Activated CD4-positive, alpha-beta memory T cell treated with anti-CD3 and anti-CD28 coated beads, Interleukin-2, amount 10 ng/mL, durations not matched to agents 7 days and 5 days (primary cell): Measurements from ENCODE around the gene IFNK. TPM values are rescaled to one million over a fixed set of nuclear protein-coding genes. Genes with fewer than 3 reads are reported as not detected.

Experiments used
- CTCF ChIA-PET: fragments of 350-600 bp; sonication (Branson Sonifier 250); formaldehyde crosslinking; loops from one replicate; lab custom pipeline; 2021; ENCODE audit warnings: antibody characterized with exemption, inconsistent platforms; lab: Charles Lee
- POLR2A ChIA-PET: fragments of 350-600 bp; sonication (Branson Sonifier 250); formaldehyde crosslinking; loops from one replicate; lab custom pipeline; 2021; ENCODE audit warnings: antibody characterized with exemption; lab: Charles Lee
- DNase-seq: peaks from one replicate; pipeline ENCODE4 v3.0.0-alpha.2; 2020
- H3K27ac Mint-ChIP-seq: one replicate; pipeline ENCODE4 v1.8.0; 2021; ENCODE audit warnings: mild to moderate bottlenecking, mixed read lengths
- H3K27me3 Mint-ChIP-seq: one replicate; pipeline ENCODE4 v1.8.0; 2021; ENCODE audit warnings: mixed read lengths
- H3K36me3 Mint-ChIP-seq: one replicate; pipeline ENCODE4 v1.8.0; 2021; ENCODE audit warnings: low read depth, mixed read lengths
- H3K4me1 Mint-ChIP-seq: one replicate; pipeline ENCODE4 v1.8.0; 2021; ENCODE audit warnings: mixed read lengths
- H3K4me3 Mint-ChIP-seq: one replicate; pipeline ENCODE4 v1.8.0; 2021; ENCODE audit warnings: mild to moderate bottlenecking, mixed read lengths
- H3K9me3 Mint-ChIP-seq: one replicate; pipeline ENCODE4 v1.8.0; 2021; ENCODE audit warnings: mixed read lengths
- total RNA-seq, 2 experiments: library from RNA; stranded (reverse); gene quantifications; one replicate each; pipeline ENCODE4 v1.2.3, GENCODE V29; 2021

Gene IFNK
- total RNA-seq, 2 experiments from 2014 or later: not detected

DNA sequence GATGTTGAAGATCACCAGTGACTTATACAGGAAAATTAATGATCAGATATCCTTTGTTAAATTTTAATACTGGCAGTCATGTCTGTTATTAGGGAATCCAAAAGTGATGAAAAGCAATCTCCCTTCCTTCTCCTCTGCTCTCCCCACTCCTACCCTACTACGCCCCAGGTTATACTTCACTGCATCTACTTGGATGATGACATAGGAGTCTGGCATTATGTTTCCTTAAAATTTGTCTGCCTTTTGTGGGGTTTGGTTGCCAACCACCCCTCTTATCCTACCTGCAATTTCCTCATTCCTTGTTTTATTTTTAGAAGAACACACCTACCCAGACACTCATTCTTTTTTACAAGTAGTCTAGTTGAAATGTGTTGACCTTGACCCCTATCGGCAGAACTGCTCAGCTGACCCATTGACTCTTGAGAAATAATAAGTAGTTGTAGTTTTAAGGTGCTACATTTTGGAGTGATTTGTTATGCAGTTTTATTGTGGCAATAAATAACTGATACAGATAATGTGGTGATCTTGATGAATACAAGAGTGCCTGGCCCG is 10.6 kb downstream of the IFNK start:
- H3K4me3 Mint-ChIP-seq: no peak overlapping the region
- POLR2A ChIA-PET: no interaction called here
- H3K27me3 Mint-ChIP-seq: peaks cover 11% of the 10 kb centered on the region

DNA sequence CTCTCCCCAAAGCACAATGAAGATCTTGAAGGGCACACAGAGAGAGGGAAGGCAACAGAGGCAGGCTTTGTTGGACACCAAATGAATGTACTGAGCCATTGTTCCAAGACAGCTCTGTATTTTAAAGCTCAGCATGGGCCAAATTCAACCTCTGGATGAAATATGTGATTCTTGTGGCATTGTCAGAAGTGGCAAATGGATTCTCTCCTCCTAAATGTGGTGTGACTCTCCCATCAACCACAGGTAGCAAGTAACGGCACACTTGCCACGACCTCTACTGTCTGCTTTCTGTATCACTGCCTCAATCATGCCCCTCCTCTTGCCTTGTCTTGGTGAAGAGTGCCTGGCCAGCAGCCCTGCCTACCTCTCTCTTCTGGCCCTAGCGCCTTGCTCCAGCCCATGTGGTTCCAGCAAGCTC is 11.6 kb downstream of the IFNK start:
- Mint-ChIP-seq H3K27ac (no peak overlapping the region), H3K36me3 (no peaks in the 10 kb centered on the region), H3K9me3 (no peaks in the 10 kb centered on the region), H3K4me3 (no peak overlapping the region), H3K4me1 (peaks cover 1% of the 10 kb centered on the region), H3K27me3 (peaks cover 7% of the 10 kb centered on the region)
- CTCF ChIA-PET: interaction anchor here (1.5 kb wide), 2 partner anchors 11 to 203 kb away, joined by 4 read pairs; no protein-coding TSS in a partner anchor
- no peak for DNase-seq
- POLR2A ChIA-PET: no interaction called here

More for the DNA sequence above, 10.6 kb downstream of the IFNK start:
- CTCF ChIA-PET: no interaction called here
- H3K27ac Mint-ChIP-seq: no peak overlapping the region
- H3K4me1 Mint-ChIP-seq: peaks cover 1% of the 10 kb centered on the region
- no peaks in the 10 kb centered on the region for H3K36me3 Mint-ChIP-seq
- no peak for DNase-seq
- H3K9me3 Mint-ChIP-seq: no peaks in the 10 kb centered on the region

DNA sequence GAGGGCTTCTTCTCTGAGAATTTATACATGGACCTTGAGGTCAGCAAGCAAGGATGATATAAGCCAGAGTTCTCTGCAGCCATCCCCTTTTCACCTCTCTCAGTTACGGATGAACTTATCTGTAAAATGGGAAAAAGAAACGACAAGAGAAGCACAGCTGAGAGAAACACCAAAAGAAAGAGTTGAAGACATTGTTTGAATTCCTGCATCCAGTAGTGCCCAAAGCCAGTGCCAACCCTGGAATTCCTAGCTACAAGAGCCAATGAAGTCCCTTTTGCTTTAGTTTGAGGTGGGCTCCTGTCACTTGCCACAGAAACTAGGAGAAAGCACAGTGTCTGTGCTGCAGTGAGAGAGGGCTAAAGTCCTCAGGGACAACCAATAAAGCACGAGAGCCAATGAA is 12.1 kb downstream of the IFNK start:
- Mint-ChIP-seq H3K36me3 (no peaks in the 10 kb centered on the region), H3K4me3 (no peak overlapping the region), H3K4me1 (peaks cover 1% of the 10 kb centered on the region), H3K27me3 (peaks cover 2% of the 10 kb centered on the region), H3K9me3 (no peaks in the 10 kb centered on the region), H3K27ac (no peak overlapping the region)
- ChIA-PET POLR2A (no interaction called here), CTCF (interaction anchor here (1.5 kb wide), 2 partner anchors 11 to 203 kb away, joined by 4 read pairs; no protein-coding TSS in a partner anchor)
- DNase-seq: no peak

DNA sequence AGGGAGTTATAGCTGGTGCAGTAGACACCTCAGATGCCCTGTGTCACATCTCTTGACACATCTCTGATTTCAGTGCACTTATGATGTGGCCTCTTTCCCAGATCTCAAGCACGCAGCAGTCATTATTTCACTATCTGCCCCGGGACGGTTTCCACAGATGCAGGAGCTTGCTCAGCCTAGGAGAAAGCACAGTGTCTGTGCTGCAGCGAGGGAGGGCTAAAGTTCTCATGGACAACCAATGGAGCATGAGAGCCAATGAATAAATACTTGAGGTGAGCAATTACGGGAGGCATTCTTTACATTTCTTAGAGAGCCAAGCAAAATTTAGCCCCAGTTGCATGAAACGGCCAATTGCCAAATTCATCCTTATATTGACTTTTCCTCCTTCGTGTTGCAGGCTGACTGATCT is 12.9 kb downstream of the IFNK start:
- no peak overlapping the region for H3K4me3 Mint-ChIP-seq
- H3K27ac Mint-ChIP-seq: no peak overlapping the region
- H3K36me3 Mint-ChIP-seq: no peaks in the 10 kb centered on the region
- H3K27me3 Mint-ChIP-seq: peaks cover 1% of the 10 kb centered on the region
- H3K4me1 Mint-ChIP-seq: peaks cover 1% of the 10 kb centered on the region
- DNase-seq: no peak
- CTCF ChIA-PET: interaction anchor here (1.0 to 1.5 kb wide), 2 partner anchors 10 to 204 kb away, joined by 4 to 6 read pairs; no protein-coding TSS in a partner anchor
- H3K9me3 Mint-ChIP-seq: no peaks in the 10 kb centered on the region
- POLR2A ChIA-PET: no interaction called here

DNA sequence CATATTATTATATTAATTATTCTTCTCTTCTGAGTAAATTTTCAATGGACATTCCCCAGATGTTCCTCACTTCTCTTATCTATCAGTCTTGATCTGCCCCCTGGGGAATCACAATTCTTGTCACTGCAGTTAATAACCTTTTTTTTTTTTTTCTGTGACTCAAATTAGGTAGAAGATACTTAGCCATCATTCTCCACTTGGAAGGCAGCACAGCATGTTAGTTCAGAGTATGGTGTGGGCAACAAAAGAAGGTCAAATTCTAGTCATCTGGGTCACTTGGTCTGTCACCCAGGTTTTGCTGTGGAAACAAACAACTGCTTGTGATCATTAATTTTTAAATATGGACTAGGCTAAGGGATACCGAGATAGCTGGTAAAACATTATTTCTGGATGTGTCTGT is 13.7 kb downstream of the IFNK start:
- Mint-ChIP-seq H3K27ac (no peak overlapping the region), H3K27me3 (peaks cover 1% of the 10 kb centered on the region), H3K4me3 (no peak overlapping the region), H3K4me1 (peaks cover 1% of the 10 kb centered on the region), H3K36me3 (no peaks in the 10 kb centered on the region), H3K9me3 (no peaks in the 10 kb centered on the region)
- DNase-seq: no peak
- CTCF ChIA-PET: interaction anchor here (1.0 to 2.2 kb wide), 2 partner anchors 8 to 205 kb away, joined by 6 to 11 read pairs; partner anchors contain the start of gene MOB3B
- POLR2A ChIA-PET: no interaction called here

DNA sequence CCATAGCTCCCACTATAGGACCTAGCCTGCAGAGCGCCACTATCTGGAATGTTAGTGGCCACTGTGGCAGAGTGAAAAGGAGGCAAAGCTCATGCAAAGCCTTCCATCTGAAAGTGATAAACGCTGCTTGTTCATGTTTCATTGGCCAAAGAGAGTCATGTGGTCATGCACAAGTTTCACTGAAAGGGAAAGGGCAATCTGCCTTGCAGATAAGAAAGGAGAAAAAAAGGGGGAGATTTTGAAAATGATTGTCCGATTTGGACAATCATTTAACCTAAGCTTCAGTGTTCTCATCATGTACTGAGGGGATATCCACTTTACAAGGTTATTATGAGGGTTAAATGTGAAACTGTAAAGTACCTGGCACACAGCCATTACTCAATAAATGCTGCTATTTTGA is 14.6 kb downstream of the IFNK start:
- H3K36me3 Mint-ChIP-seq: peaks cover 3% of the 10 kb centered on the region
- H3K27ac Mint-ChIP-seq: no peak overlapping the region
- CTCF ChIA-PET: interaction anchor here (1.0 to 2.2 kb wide), 2 partner anchors 9 to 206 kb away, joined by 3 to 11 read pairs; partner anchors contain the start of gene MOB3B
- H3K27me3 Mint-ChIP-seq: peaks cover under 1% of the 10 kb centered on the region
- no peaks in the 10 kb centered on the region for H3K9me3 Mint-ChIP-seq
- H3K4me1 Mint-ChIP-seq: peaks cover 1% of the 10 kb centered on the region
- no peak overlapping the region for H3K4me3 Mint-ChIP-seq
- DNase-seq: no peak
- POLR2A ChIA-PET: no interaction called here

DNA sequence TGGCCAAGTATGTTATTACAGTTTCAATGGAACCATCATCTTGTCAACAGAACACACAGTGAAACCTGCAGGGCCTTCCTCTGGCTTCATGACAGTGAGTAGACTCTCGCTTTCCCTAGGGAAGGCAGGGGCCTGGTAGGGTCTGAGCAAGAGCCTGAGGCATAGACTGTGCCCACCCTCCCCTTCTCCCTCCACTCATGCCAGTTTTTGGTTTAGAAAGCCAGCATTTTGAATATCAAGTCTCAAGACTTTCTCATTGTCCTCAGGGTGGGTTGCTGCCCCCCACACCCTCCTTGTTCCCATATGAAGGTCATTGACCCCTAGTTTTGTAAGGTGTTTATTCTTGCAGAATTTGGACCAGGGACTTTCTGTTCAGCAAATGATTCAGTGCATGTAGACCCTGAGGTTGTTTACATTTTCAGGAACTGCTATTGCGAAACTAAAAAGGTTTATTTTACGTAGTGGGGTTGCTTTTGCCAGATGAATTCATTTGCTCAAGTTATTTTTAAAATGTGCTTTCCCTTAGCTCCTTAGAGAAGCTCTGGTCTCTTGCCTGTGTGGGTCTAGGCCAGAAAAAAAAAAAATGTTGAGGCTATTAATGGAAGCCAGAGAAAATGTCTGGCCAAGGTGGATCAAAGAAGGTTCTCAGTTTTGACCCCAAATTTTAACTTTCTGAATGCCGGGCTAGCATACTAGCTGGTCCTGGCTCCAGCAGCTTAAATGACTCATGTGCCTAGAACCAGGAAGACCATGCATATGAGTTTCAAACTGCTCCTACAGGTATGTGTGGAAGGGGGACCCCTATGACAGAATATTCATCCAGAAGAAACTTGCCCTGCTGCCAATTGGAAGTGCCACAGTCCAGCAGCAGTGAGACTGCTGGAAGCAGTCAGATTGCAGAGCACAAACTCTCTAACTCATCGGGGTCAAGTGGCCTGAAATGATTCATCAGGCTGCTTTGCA is 15.7 kb downstream of the IFNK start:
- no peak overlapping the region for H3K4me3 Mint-ChIP-seq
- ChIA-PET POLR2A (no interaction called here), CTCF (interaction anchor here (0.6 to 2.2 kb wide), 3 partner anchors 10 to 507 kb away, joined by 3 to 11 read pairs (median 5); partner anchors contain the start of gene MOB3B)
- H3K9me3 Mint-ChIP-seq: no peaks in the 10 kb centered on the region
- no peaks in the 10 kb centered on the region for H3K4me1 Mint-ChIP-seq
- peaks cover 3% of the 10 kb centered on the region for H3K36me3 Mint-ChIP-seq
- no peak for DNase-seq
- no peak overlapping the region for H3K27ac Mint-ChIP-seq
- H3K27me3 Mint-ChIP-seq: no peaks in the 10 kb centered on the region

DNA sequence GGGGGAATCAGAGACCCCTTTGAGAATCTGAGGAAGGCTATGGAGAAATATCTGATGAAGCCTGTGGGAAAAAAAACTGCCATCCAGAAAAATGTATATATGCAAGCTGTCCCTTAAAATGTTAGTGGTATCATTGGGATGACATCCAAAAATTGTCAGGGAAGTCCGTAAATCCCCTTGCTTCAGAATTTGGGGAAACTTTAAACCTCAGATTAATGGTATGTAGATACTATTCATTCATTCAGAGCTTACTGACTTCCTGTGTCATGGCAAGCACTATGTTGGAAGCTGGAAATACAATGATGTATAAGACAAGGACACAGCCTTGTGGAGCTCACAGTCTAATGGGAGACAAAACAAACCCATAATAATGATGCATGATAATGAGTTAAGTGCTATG is 16.4 kb downstream of the IFNK start:
- peaks cover 3% of the 10 kb centered on the region for H3K36me3 Mint-ChIP-seq
- POLR2A ChIA-PET: no interaction called here
- H3K9me3 Mint-ChIP-seq: no peaks in the 10 kb centered on the region
- no peak overlapping the region for H3K4me3 Mint-ChIP-seq
- H3K4me1 Mint-ChIP-seq: no peaks in the 10 kb centered on the region
- CTCF ChIA-PET: interaction anchor here (0.6 to 1.8 kb wide), 2 partner anchors 10 to 507 kb away, joined by 5 read pairs; no protein-coding TSS in a partner anchor
- DNase-seq: no peak
- no peak overlapping the region for H3K27ac Mint-ChIP-seq
- no peaks in the 10 kb centered on the region for H3K27me3 Mint-ChIP-seq

DNA sequence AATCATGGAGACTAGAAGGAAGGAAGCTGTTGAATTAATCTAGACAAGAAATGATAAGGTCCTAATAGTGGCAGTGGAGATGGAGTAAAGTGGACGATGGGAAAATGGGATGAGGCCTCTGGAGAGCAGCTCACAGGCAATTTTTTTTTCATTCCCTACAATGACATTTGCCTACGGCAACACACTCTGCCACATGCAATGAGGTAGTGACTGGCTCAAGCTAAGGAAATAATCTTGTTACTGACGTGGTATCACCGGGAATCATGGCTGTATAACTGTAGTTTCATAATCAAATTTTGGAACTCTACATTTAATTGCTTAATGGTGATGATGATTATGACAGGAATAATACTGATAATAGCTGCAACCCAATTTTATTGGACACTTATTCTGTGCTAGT is 17.6 kb downstream of the IFNK start:
- no peaks in the 10 kb centered on the region for H3K4me1 Mint-ChIP-seq
- POLR2A ChIA-PET: interaction anchor here (0.6 kb wide), 1 partner anchor 43 kb away, joined by 3 read pairs; no protein-coding TSS in a partner anchor
- CTCF ChIA-PET: interaction anchor here (1.8 kb wide), 1 partner anchor 11 kb away, joined by 5 read pairs; no protein-coding TSS in a partner anchor

DNA sequence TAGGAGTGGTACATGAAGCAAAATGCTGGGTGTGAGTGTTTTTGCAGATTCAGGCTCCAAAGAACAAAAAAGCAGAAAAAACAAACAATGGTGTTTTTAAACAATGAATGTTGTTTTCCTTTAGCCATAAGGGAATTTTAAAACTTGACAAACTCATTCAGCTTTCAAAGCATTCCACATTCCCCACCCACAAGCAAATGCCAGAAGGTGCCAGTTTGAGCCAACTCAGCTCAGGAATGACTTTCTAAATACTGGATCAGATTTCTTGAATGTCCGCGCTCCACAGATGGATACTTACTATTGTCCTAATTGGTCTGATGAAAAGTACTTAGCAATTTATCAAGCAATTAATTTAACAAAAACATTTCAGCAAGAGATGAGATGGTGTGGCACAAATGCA is 18.4 kb downstream of the IFNK start:
- no peaks in the 10 kb centered on the region for H3K4me1 Mint-ChIP-seq
- CTCF ChIA-PET: no interaction called here
- H3K27me3 Mint-ChIP-seq: no peaks in the 10 kb centered on the region
- POLR2A ChIA-PET: no interaction called here
- H3K27ac Mint-ChIP-seq: no peak overlapping the region
- H3K9me3 Mint-ChIP-seq: no peaks in the 10 kb centered on the region
- no peak overlapping the region for H3K4me3 Mint-ChIP-seq
- peaks cover 3% of the 10 kb centered on the region for H3K36me3 Mint-ChIP-seq
- DNase-seq: no peak

More for the DNA sequence above, 17.6 kb downstream of the IFNK start:
- H3K4me3 Mint-ChIP-seq: no peak overlapping the region
- DNase-seq: no peak
- H3K27ac Mint-ChIP-seq: no peak overlapping the region
- H3K27me3 Mint-ChIP-seq: no peaks in the 10 kb centered on the region
- no peaks in the 10 kb centered on the region for H3K9me3 Mint-ChIP-seq
- peaks cover 3% of the 10 kb centered on the region for H3K36me3 Mint-ChIP-seq

DNA sequence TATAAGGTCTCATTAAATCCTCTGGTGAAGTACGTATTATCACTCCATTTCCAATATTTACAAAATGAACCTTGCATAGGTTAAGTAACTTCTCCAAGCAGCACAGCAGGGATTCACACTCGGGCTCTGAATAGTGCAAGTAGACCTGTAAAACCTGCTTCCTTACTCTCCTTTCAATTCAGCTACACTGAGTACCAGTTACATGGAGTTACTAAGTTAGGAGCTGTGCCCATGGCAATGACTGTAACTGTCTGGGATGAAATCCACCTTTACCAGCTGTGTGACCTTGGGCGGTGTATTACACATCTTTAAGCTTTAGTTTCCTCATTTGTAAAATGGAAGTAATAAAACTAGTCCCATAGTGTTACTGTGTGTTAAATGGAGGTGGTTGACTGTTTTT is 21.4 kb downstream of the IFNK start:
- no peak overlapping the region for H3K27ac Mint-ChIP-seq
- no peaks in the 10 kb centered on the region for H3K9me3 Mint-ChIP-seq
- CTCF ChIA-PET: interaction anchor here (1.4 to 4.8 kb wide), 3 partner anchors 15 to 213 kb away, joined by 3 to 35 read pairs (median 23); partner anchors contain the start of gene MOB3B
- POLR2A ChIA-PET: no interaction called here
- peaks cover 3% of the 10 kb centered on the region for H3K36me3 Mint-ChIP-seq
- no peaks in the 10 kb centered on the region for H3K27me3 Mint-ChIP-seq
- no peak overlapping the region for H3K4me3 Mint-ChIP-seq
- no peaks in the 10 kb centered on the region for H3K4me1 Mint-ChIP-seq
- no peak for DNase-seq

DNA sequence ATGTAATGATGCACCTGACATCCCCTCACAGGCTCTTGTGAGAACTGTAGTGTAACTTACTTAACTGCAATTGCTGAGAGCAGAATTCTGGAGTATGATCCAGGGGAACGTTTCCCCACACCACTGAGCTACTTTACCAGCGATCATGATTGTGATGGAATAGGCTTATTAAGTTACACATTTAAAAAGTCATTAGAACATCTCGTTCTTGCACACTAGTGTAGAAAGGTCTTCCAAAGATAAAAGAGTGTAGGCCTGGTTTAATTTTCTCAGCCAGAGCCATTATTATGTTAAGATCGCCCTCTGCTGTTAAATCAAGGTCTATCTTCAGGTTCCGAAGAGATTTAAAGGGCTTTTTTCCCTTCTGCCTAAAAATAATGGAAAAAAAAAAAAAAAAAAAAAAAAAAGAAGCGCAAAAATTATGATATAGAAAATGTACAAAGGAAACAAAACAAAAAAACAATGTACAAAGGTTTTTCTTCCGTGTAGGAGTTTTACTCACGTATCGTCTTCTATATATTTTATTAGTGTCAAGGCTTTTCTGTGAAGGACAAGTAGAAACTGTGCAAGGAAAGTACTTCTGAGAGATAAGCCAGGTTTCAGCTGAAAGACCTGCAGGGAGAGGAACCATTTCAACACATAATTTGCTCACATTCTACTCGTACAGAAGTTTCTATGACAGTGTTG is 24.1 kb downstream of the IFNK start:
- H3K36me3 Mint-ChIP-seq: peaks cover 2% of the 10 kb centered on the region
- ChIA-PET POLR2A (no interaction called here), CTCF (interaction anchor here (0.8 to 4.8 kb wide), 6 partner anchors 14 to 215 kb away, joined by 3 to 35 read pairs (median 4); partner anchors contain the start of gene MOB3B)
- H3K9me3 Mint-ChIP-seq: no peaks in the 10 kb centered on the region
- no peaks in the 10 kb centered on the region for H3K27me3 Mint-ChIP-seq
- no peaks in the 10 kb centered on the region for H3K4me1 Mint-ChIP-seq
- H3K4me3 Mint-ChIP-seq: no peak overlapping the region
- DNase-seq: no peak
- no peak overlapping the region for H3K27ac Mint-ChIP-seq
